Measurements from ENCODE around the gene RHOA. TPM values are rescaled to one million over a fixed set of nuclear protein-coding genes. Genes with fewer than 3 reads are reported as not detected.
A peak's percentile ranks its signal among the peaks of the same experiment; 100 is the strongest.

RHOA gene
- total and polyA plus RNA-seq, 2 of the 13 experiments (the other 11 are each of a cell fraction or from before 2014, with no cell fraction given), result 131 to 177 TPM

- no peak for TF ChIP-seq ZNF180 (CRISPR knock-in tag; IDR thresholded peaks at IDR 0.05; ENCODE audit: borderline replicate concordance, low read depth)
- TF ChIP-seq SYNCRIP (IDR thresholded peaks at IDR 0.05; ENCODE audit: insufficient read depth, low read depth, low read length), result no peak
- TF ChIP-seq ZBTB21 (CRISPR knock-in tag; IDR thresholded peaks at IDR 0.05), result no peak; the same call in 1 of the 2 replicates
- no peak for TF ChIP-seq SMAD3 (CRISPR knock-in tag; IDR thresholded peaks at IDR 0.05)
- TF ChIP-seq, protein P1, sequence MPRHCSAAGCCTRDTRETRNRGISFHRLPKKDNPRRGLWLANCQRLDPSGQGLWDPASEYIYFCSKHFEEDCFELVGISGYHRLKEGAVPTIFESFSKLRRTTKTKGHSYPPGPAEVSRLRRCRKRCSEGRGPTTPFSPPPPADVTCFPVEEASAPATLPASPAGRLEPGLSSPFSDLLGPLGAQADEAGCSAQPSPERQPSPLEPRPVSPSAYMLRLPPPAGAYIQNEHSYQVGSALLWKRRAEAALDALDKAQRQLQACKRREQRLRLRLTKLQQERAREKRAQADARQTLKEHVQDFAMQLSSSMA (CRISPR knock-in tag; IDR thresholded peaks at IDR 0.05), result no peak
- no peak for TF ChIP-seq ZNF737 (CRISPR knock-in tag; IDR thresholded peaks at IDR 0.05; ENCODE audit: borderline replicate concordance)
- TF ChIP-seq SP5 (CRISPR knock-in tag; IDR thresholded peaks at IDR 0.05; ENCODE audit: borderline replicate concordance, low read depth), result no peak
- TF ChIP-seq, protein P2, sequence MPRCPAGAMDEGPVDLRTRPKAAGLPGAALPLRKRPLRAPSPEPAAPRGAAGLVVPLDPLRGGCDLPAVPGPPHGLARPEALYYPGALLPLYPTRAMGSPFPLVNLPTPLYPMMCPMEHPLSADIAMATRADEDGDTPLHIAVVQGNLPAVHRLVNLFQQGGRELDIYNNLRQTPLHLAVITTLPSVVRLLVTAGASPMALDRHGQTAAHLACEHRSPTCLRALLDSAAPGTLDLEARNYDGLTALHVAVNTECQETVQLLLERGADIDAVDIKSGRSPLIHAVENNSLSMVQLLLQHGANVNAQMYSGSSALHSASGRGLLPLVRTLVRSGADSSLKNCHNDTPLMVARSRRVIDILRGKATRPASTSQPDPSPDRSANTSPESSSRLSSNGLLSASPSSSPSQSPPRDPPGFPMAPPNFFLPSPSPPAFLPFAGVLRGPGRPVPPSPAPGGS (CRISPR knock-in tag; IDR thresholded peaks at IDR 0.05), result no peak; the same call in 1 of the 2 replicates
- peak; percentile 59; the same call in 1 of the 2 replicates for TF ChIP-seq GMEB1 (CRISPR knock-in tag; IDR thresholded peaks at IDR 0.05; ENCODE audit: borderline replicate concordance)
- TF ChIP-seq AGO2 (optimal IDR thresholded peaks at IDR 0.05; ENCODE audit: low read depth, low read length), result peak; percentile 88
- TF ChIP-seq ZNF577 (CRISPR knock-in tag; IDR thresholded peaks at IDR 0.05; ENCODE audit: borderline replicate concordance, low read depth), result no peak
- TF ChIP-seq ZNF33B (CRISPR knock-in tag; IDR thresholded peaks at IDR 0.05), result no peak
- TF ChIP-seq ZNF761 (CRISPR knock-in tag; conservative IDR thresholded peaks at IDR 0.05), result no peak
- no peak for TF ChIP-seq LRRFIP1 (CRISPR knock-in tag; conservative IDR thresholded peaks at IDR 0.05)
- peak; percentile 23; the same call in 1 of the 2 replicates for TF ChIP-seq ZBTB26 (CRISPR knock-in tag; IDR thresholded peaks at IDR 0.05; ENCODE audit: borderline replicate concordance)
- TF ChIP-seq ATF7 (IDR thresholded peaks at IDR 0.05), result no peak
- TF ChIP-seq ATF7 (CRISPR knock-in tag; IDR thresholded peaks at IDR 0.05), result 0 out of 2 replicates have a peak, but pooled peaks have one; percentile 5
- TF ChIP-seq MATR3 (CRISPR knock-in tag; IDR thresholded peaks at IDR 0.05), result no peak
- no peak for TF ChIP-seq KAT7 (CRISPR knock-in tag; IDR thresholded peaks at IDR 0.05; ENCODE audit: borderline replicate concordance)
Observed at GRCh38 chr3:49422379-49423248, 10.8 kb upstream of the RHOA start, which contains the start of gene AMT (continued).
